Measurements from ENCODE around the gene DUSP5. TPM values are rescaled to one million over a fixed set of nuclear protein-coding genes. Genes with fewer than 3 reads are reported as not detected.
"Not testable (repeated sequence)": the region's sequence is repeated elsewhere in the genome, so short reads cannot be mapped to it uniquely, and the experiment has no call there.

DUSP5 gene
- total RNA-seq, 2 experiments from 2014 or later: 0.06 to 0.97 TPM

GRCh38 chr10:110530131-110530831 is 32.6 kb downstream of the DUSP5 start:
- DNase-seq (ENCODE audit: low spot score): no peak
- no peaks in the 10 kb centered on the region for H3K79me2 ChIP-seq (ENCODE audit: insufficient read depth, low read depth, low read length)
- TF ChIP-seq CTCF (conservative IDR thresholded peaks at IDR 0.05; ENCODE audit: low read length): no peak
- no peak for TF ChIP-seq EZH2phosphoT487 (IDR thresholded peaks at IDR 0.05; ENCODE audit: borderline replicate concordance, low read depth, low read length)
- intact Hi-C loops (cut with micrococcal nuclease; ENCODE audit: unreplicated experiment): loop anchor here (5.0 kb wide), 1 partner anchor 73 kb away; no protein-coding TSS in a partner anchor
- H3K4me2 ChIP-seq (ENCODE audit: low read length): no peak overlapping the region
- ChIA-PET CTCF (ENCODE audit: unreplicated experiment) (no interaction called here), POLR2A (interaction anchor here (0.7 to 1.2 kb wide), 2 partner anchors 14 to 17 kb away, joined by 3 to 4 read pairs; no protein-coding TSS in a partner anchor)
- H4K20me1 ChIP-seq (ENCODE audit: insufficient read depth, low read length): no peaks in the 10 kb centered on the region
- H3K4me1 ChIP-seq (ENCODE audit: insufficient read depth, low read length, poor library complexity, severe bottlenecking): peaks cover 52% of the 10 kb centered on the region
- H3K27ac ChIP-seq (ENCODE audit: low read depth, low read length, poor library complexity, severe bottlenecking): no peak overlapping the region
- no TSS peak for BruUV-seq (replicated peaks)
- H3K9me2 ChIP-seq (ENCODE audit: insufficient read depth, low read length): no peaks in the 10 kb centered on the region
- no peak overlapping the region for H3K4me3 ChIP-seq (ENCODE audit: low read depth, low read length, poor library complexity, severe bottlenecking)
- no peaks in the 10 kb centered on the region for H3K9me3 ChIP-seq (ENCODE audit: low read length)
- H3K36me3 ChIP-seq (ENCODE audit: insufficient read depth, low read length): no peaks in the 10 kb centered on the region
- H2AFZ ChIP-seq (ENCODE audit: low read length): no peak overlapping the region

GRCh38 chr10:110531687-110532086 is 34.0 kb downstream of the DUSP5 start:
- Histone ChIP-seq H3K79me2 (ENCODE audit: insufficient read depth, low read depth, low read length) (no peaks in the 10 kb centered on the region), H2AFZ (ENCODE audit: low read length) (no peak overlapping the region), H3K9me2 (ENCODE audit: insufficient read depth, low read length) (no peaks in the 10 kb centered on the region), H3K27ac (ENCODE audit: low read depth, low read length, poor library complexity, severe bottlenecking) (no peak overlapping the region), H3K4me2 (ENCODE audit: low read length) (no peak overlapping the region), H3K4me3 (ENCODE audit: low read depth, low read length, poor library complexity, severe bottlenecking) (no peak overlapping the region), H4K20me1 (ENCODE audit: insufficient read depth, low read length) (no peaks in the 10 kb centered on the region), H3K4me1 (ENCODE audit: insufficient read depth, low read length, poor library complexity, severe bottlenecking) (peaks cover 63% of the 10 kb centered on the region), H3K36me3 (ENCODE audit: insufficient read depth, low read length) (no peaks in the 10 kb centered on the region), H3K9me3 (ENCODE audit: low read length) (no peaks in the 10 kb centered on the region)
- DNase-seq (ENCODE audit: low spot score): peak; percentile 5
- CTCF ChIA-PET (ENCODE audit: unreplicated experiment): interaction anchor here (1.1 kb wide), 1 partner anchor 176 kb away, joined by 5 read pairs; no protein-coding TSS in a partner anchor
- intact Hi-C loops (cut with micrococcal nuclease; ENCODE audit: unreplicated experiment): loop anchor here (5.0 kb wide), 1 partner anchor 74 kb away; no protein-coding TSS in a partner anchor
- TF ChIP-seq CTCF (conservative IDR thresholded peaks at IDR 0.05; ENCODE audit: low read length): no peak
- TF ChIP-seq EZH2phosphoT487 (IDR thresholded peaks at IDR 0.05; ENCODE audit: borderline replicate concordance, low read depth, low read length): no peak
- no TSS peak for BruUV-seq (replicated peaks)
- POLR2A ChIA-PET: interaction anchor here (0.6 kb wide), 2 partner anchors 12 to 89 kb away, joined by 3 read pairs; no protein-coding TSS in a partner anchor

- H3K27ac ChIP-seq (ENCODE audit: low read depth, low read length, poor library complexity, severe bottlenecking); H3K9me3 ChIP-seq (ENCODE audit: low read length); BruUV-seq (replicated peaks); H3K9me2 ChIP-seq (ENCODE audit: insufficient read depth, low read length); H3K4me3 ChIP-seq (ENCODE audit: low read depth, low read length, poor library complexity, severe bottlenecking); DNase-seq (ENCODE audit: low spot score); CTCF ChIA-PET (ENCODE audit: unreplicated experiment); H3K4me2 ChIP-seq (ENCODE audit: low read length); H2AFZ ChIP-seq (ENCODE audit: low read length); H3K79me2 ChIP-seq (ENCODE audit: insufficient read depth, low read depth, low read length); H4K20me1 ChIP-seq (ENCODE audit: insufficient read depth, low read length); H3K36me3 ChIP-seq (ENCODE audit: insufficient read depth, low read length): not testable (repeated sequence)
- intact Hi-C loops (cut with micrococcal nuclease; ENCODE audit: unreplicated experiment): loop anchor here (5.0 kb wide), 1 partner anchor 75 kb away; no protein-coding TSS in a partner anchor
- POLR2A ChIA-PET: interaction anchor here (1.0 kb wide), 1 partner anchor 227 kb away, joined by 3 read pairs; no protein-coding TSS in a partner anchor
- H3K4me1 ChIP-seq (ENCODE audit: insufficient read depth, low read length, poor library complexity, severe bottlenecking): peaks cover 69% of the 10 kb centered on the region
Measured at GRCh38 chr10:110532628-110533027, 34.9 kb downstream of the DUSP5 start.

Data from OCI-LY7 (cell line).